Stimulated activated CD4-positive, alpha-beta T cell treated with anti-CD3 and anti-CD28 coated beads, Interleukin-1b, Interleukin-23, amount 100 ng/mL, for 48 hours (primary cell): ENCODE results near the gene CXCL16.
A peak's percentile ranks its signal among the peaks of the same experiment; 100 is the strongest.

Experiments
- DNase-seq: peaks from one replicate; pipeline ENCODE4 v3.0.0-alpha.2; 2020

The CXCL16 gene, protein sequence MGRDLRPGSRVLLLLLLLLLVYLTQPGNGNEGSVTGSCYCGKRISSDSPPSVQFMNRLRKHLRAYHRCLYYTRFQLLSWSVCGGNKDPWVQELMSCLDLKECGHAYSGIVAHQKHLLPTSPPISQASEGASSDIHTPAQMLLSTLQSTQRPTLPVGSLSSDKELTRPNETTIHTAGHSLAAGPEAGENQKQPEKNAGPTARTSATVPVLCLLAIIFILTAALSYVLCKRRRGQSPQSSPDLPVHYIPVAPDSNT

DNA sequence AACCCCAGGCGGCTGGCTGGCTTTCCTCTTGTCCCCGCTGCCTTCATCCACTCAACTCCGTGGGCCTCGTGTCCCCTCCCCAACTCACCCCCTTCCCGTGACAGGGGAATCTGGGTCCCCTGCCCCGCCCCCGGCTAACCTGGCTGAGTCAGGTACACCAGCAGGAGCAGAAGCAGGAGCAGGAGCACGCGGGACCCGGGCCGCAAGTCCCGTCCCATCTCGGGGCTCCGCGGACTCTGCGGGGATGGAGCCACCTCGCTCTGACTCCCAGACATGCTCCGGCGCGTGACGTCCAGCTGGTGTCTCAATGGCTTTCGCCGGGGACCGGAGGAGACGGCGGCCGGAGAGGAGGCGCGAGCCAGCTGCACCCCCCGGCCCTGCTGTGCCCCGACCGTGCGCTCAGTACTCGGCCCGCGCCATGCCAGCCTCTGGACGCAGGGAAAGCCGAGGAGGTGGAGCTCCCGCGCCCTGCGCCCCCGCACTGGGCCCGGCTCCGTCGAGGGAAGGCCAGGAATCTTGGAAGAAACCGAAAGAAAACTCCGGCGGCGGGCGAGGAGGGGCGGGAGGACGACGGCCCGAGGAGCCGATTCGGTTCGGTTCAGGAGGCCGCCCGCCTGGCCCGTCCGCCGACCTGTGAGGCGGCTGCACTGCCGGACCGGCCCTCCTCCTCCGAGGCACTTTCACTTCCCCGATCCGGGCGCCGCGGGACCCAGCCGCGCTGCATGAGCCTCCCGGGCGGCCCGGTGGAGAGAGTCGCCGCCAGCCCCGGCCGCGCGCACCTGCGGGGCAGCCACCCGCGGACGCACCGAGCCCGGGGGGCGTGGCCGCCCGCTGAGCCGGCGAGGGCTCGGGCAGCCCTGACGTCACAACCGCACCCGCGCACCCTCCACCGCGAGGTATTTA lies at the start of gene CXCL16, which contains the start of gene ZMYND15:
Gene CXCL16 (minus strand): TSS at position 807 of the 903 bp plus-strand sequence. CDS start 589 bp downstream, at position 218.
Gene ZMYND15 (plus strand): TSS at position 712 of the 903 bp plus-strand sequence. CDS start 716 bp downstream, outside the sequence.
- peak; percentile 39 for DNase-seq

- no peak for DNase-seq
Observed at GRCh38 chr17:4788807-4789700, 49.3 kb upstream of the CXCL16 start, which contains the start of gene GLTPD2. Gene GLTPD2, plus strand, starts transcription at chr17:4788964. Its CDS starts 48 bp downstream, at chr17:4789012.

DNA sequence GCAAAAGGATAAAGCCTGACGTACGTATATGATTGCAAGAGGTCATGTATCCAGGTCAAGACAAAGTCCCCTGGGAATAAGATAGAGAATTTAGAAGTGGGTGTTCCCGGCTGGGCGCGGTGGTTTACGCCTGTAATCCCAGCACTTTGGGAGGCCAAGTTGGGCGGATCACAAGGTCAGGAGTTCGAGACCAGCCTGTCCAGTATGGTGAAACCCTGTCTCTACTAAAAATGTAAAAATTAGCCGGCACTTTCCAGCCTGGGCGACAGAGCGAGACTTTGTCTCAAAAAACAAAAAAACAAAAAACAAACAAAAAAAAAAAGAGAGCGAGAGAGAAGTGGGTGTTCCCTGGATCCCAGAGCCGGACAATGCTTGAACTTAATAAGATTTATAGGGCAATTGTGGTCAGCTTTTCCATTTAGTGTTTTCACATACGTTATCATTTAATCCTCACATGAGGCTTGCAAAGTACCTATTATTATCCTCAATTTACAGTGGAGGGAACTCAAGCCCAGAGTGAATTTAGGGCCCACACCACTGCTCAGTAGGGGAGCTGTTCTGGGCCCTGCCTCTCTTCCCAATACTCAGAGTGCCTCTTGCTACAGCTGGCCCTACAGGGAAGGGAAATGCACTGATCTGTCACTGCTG lies 48.6 kb upstream of the CXCL16 start:
- DNase-seq, result no peak

- DNase-seq, result no peak
Observed at GRCh38 chr17:4786516-4786915, 46.8 kb upstream of the CXCL16 start.

DNA sequence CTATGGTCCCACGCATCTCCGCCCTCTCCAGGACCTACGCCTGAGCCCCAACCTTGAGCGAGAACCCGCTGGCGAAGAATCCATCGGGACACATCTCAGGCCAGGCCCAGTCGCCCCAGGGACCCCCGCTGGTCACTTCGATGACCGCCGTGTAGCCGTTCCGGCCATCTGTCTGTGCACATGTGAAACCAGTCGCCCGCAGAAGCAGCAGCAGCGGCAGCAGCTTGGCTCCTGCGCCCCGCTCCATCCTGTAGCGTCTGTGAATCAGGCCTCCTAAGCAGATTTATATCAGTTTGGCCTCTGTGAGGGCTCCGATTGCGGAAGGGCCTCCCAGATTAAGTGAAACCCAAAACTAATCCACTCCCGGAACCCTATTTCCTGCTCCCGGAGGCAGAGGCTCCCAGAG lies 46.4 kb upstream of the CXCL16 start, which contains the start of gene VMO1:
Gene VMO1 (minus strand): TSS at position 259 of the 406 bp plus-strand sequence. CDS start 12 bp downstream, at position 247.
- DNase-seq, result no peak

DNA sequence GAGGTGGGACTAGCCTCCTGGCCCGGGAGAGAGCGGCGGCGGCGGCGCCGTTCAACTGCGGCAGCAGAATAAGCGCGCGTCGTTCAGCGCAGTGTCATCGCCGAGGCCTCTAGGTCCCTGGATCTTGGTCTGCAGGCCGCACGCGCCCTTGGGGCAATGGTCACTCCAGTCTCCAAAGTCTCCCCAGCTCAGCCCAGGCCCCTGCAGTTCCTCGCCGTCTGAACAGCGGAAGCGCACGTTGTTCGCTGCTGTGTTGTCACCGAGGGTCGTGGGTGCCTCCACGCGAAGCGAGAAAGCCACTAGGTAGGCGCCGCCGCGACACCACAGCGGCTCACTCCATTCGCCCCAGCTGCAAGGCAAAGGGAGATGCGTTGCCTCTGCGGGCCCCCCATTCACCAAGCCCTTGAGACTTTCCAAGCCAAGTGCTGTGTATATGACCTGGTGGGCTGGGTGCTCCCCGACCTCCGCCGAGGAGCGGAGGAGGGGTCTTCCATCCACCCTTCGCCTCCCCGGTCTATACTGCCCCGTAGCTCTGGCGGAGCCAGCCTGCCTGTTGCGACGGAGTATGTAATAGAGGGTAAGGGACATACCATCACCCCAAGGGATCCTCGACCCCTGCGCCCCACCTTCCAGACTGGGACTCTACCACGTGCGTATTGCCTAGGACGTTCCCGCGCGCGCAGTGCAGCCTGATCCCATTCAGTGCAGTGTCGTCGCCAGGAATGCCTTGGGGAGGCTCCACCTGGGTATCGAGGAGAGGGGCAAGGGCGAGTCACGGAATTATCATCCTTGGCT lies 45.8 kb upstream of the CXCL16 start:
- DNase-seq, result no peak

GRCh38 chr17:4782652-4783051 lies 42.9 kb upstream of the CXCL16 start:
- peak; percentile 11 for DNase-seq

DNA sequence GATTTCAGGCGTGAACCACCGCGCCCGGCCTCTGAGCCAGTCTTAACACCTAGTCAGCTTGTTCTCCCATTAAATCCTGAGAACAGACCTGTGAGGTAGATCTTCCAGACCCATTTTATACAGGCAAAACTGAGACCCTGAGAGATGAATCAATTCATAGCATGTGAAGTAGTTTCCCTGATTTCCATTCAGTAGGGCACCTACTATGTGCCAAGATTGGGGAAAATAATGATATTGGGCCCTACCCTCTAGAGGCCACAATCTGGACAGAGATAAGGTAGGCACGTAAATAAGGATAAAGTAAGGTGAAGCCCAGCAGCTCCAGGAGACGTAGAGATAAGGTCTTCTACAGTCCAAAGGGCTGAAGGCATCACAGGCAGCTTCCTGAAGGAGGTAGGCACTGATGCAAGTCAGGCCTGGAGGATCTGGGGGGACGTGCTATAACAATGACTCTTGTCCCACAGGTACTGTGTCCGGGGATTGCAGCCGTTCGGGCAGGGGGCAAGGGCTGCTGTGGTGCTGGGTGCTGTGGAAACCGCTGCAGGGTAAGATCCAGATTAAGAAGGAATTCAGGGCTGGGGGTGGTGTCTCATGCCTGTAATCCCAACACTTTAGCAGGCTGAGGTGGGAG lies 40.7 kb upstream of the CXCL16 start:
- DNase-seq, result no peak

DNA sequence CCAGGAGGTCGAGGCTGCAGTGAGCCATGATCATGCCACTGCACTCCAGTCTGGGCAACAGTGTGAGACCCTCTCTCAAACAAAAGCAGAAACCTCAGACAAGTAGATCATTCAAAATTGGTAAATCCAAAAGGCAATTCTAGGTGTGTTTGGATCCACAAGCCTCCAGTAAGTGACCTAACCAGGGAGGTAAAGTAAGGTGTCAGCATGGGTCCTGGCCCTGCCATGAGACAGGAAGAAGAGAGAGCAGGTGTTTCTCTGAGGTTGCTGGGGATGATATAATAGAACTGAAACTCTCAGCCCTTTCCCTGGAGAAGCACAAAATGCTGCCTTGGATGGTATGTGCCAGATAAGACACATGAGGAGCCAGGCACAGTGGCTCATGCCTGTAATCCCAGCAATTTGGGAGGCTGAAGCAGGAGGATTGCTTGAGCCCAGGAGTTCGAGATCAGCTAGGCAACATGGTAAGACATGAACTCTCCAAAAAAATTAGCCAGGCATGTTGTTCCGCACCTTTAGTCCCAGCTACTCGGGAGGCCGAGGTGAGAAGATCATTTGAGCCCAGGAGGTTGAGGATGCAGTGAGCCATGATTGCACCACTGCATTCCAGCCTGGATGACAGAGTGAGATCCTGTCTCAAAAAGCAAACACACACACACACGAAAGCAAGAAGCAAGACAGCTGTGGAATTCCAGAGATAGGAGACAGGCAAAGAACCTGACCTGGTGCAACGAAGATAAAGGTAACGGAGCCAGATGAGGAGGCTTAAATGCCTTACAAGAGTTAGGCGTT lies 38.4 kb upstream of the CXCL16 start:
- no peak for DNase-seq

GRCh38 chr17:4772235-4772613 lies 32.5 kb upstream of the CXCL16 start:
- no peak for DNase-seq

DNA sequence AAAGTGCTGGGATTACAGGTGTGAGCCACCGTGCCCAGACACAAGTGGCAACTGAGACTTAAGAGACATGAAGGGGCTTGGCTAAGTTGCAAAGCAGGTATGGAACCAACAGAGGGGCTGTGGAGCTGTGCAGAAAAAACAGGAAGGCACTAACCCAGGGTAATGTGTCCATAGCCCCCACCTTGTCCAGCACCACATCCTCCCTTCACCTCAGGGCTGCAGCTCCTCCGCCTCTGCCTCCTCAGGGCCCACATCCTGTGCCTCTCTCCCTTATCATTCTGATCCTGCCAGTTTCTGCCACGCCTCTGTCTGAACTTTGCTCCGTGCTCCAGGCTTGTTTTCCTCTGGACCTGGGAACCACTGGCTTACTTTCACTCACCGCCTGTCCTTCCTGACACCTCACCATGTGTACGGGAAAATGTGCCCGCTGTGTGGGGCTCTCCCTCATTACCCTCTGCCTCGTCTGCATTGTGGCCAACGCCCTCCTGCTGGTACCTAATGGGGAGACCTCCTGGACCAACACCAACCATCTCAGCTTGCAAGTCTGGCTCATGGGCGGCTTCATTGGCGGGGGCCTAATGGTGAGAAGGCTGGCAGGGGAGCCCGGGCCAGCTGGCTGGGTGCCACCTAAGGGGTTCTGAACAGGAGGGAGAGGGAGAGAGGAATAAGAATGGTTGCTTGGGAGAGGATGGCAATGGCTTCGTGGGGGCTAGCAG lies 31.9 kb upstream of the CXCL16 start, which contains the start of gene TM4SF5:
Gene TM4SF5 (plus strand): TSS at position 368 of the 716 bp plus-strand sequence. CDS start 37 bp downstream, at position 405.
- no peak for DNase-seq

DNA sequence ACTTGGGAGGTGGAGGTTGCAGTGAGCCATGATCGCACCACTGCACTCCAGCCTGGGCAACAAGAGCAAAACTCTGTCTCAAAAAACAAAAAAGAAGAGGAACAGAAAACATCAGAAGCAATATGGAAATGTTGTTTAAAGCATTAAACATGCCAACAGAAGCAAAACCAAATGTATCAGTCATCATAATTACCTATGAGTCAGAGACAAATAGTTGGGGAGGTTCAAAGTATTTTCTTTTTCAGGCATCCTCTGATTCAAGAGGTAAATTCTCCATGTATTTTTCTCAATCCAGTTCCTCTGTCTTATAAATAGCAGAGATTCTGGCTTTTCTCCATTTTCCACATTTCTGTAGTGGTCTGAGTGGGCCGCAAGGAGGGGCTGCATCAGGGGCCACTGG lies 29.9 kb upstream of the CXCL16 start:
- DNase-seq, result no peak

DNA sequence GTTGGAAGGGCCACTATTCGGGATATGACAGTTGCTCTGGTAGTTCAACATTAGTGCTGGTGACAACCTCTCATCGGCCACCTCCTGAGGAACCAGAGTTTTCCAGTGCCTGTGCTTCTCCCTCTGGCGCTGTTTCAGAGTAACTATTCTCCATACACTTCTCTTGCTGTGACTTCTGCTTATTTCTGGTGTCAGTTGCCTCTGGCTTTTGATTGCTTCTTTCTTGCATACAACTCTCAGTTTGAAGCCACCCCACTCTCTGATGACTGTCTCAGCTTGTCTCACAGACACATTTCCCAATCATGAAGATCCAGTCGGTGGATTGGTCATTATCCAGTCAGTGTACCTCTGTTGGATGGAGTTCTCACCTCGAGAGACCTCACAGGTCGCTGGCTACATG lies 28.6 kb upstream of the CXCL16 start:
- DNase-seq, result no peak

DNA sequence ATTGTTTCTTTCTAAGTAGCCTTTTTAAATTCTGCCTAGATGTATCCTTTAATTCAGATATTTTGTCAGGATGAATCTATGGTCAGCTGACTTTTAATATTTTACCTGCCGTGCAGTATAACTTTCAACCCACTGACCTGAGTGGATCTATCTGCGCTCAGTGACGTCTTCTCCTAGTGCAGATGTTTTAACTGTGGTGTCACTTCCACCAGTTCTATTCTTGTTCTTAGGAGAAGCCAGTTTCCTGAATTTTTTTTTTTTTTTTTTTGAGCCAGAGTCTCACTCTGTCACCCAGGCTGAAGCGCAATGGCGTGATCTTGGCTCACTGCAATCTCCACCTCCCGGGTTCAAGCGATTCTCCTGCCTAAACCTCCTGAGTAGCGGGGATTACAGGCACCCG lies 27.0 kb upstream of the CXCL16 start:
- no peak for DNase-seq

DNA sequence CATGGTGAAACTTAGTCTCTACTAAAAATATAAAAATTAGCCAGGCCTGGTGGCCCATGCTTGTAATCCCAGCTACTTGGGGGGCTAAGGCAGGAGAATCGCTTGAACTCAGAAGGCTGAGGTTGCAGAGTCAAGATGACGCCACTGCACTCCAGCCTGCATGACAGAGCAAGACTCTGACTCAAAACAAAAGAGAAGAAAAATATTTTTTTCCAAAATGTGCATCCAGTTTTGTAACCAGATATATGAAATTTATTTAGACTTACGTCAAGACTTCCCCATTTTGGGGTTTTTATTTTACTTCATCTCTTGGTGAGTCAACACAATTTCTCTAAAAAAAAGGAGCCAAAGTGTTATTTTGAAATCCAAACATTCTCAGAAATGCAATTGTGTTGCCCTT lies 26.5 kb upstream of the CXCL16 start:
- no peak for DNase-seq

GRCh38 chr17:4764595-4764994 lies 24.9 kb upstream of the CXCL16 start:
- DNase-seq, result no peak

DNA sequence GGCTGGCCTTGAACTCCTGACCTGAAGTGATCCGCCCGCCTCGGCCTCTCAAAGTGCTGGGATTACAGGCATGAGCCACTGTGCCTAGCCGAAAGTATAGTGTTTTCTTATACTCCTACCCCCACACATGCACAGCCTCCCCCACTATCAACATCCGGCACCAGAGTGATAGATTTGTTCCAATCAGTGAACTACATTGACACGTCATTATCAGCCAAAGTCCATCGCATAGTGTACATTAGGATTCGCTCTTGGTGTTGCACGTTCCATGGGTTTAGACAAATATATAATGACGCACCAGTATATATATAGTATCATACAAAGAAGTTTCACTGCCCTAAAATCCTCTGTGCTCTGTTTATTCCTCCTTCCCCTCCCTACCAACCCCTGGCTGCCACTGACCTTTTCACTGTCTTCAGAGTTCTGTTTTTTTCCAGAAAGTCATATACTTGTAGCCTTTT lies 20.1 kb upstream of the CXCL16 start:
- DNase-seq, result no peak

- DNase-seq, result no peak
Observed at GRCh38 chr17:4753392-4753791, 13.7 kb upstream of the CXCL16 start.

DNA sequence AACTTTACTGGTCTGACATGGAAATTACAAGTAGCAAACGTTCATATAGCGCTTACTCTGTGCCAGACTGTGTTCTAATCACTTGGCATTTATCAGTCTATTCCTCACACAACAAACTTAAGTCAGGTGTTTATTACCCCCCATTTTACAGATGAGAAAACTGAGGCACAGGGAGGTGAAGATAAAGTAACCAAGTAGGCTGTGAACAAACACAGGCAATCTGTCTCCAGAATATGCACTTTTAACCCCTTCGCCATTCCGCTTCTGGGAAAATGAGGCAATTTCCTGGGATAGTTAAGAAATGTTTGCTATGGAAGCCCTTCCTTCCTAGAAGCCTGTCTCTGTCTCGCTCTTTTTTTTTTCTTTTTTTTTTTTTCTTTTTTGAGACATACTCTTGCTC lies 12.2 kb upstream of the CXCL16 start:
- DNase-seq, result no peak
